ENCODE measurements around the gene RESP18.

The RESP18 gene

DNA sequence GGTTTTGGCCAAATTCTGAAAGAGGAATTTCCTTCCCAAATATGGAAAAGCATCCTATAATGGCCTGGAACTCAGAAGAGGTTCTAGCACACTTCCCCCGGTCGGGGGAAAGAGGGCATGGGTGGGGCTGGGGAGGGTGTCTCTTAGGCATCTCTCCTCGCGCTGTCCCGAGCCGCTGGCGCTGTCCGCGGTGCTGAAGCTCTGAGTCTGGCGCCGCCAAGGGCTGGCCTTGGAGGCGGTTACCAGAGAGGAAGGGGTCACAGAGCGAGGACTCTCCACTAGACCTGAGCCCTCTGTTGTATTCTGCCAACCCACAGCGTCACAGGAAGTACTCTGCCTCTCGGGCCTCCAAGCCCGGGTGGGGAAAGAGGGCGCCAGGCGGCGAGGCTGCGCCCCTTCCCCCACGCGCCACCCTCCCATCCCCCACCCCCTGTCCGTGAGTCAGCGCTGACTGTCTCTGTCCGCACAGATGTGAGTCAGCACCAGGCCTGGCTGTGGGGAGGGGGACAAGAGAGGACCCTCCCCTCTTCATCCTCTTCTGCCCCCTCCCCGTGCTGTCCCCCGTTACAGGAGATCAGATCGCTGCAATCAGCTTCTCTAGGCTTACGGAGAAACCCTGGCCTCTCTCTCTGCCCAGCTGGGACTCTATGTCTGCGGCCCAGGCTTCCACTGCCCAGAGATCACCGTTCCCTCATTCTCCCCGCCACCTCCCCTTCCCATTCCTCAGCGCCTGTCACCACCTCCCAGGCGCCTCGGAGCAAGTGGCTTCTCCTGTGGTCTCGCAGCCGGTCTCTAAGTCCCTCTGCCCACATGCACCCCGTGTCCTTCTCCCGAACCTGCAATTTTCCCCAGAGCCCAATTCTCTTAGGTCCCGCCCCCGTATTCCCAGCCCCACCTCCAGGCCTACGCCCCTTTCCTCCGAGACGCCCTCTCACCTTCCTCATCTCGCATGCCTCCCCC is 24.1 kb downstream of the RESP18 start (continued):
- TF ChIP-seq ZNF785 (tag by site-specific recombination; IDR thresholded peaks at IDR 0.05) (no peak), ZNF16 (tag by site-specific recombination; IDR thresholded peaks at IDR 0.05; ENCODE audit: low read depth) (no peak), MYNN (tag by site-specific recombination; IDR thresholded peaks at IDR 0.05; ENCODE audit: borderline replicate concordance) (no peak; the same call in 1 of the 2 replicates), ZNF37A (tag by site-specific recombination; IDR thresholded peaks at IDR 0.05) (no peak), ZNF843 (tag by site-specific recombination; IDR thresholded peaks at IDR 0.05) (no peak), ZFP3 (tag by site-specific recombination; IDR thresholded peaks at IDR 0.05; ENCODE audit: low read depth) (no peak), ZNF214 (tag by site-specific recombination; IDR thresholded peaks at IDR 0.05; ENCODE audit: borderline replicate concordance) (no peak), ZNF423 (tag by site-specific recombination; IDR thresholded peaks at IDR 0.05) (no peak), ZNF335 (tag by site-specific recombination; conservative IDR thresholded peaks at IDR 0.05) (peak; percentile 29), SP3 (tag by site-specific recombination; IDR thresholded peaks at IDR 0.05) (peak; percentile 60), ZNF768 (tag by site-specific recombination; IDR thresholded peaks at IDR 0.05) (no peak), ZNF324 (tag by site-specific recombination; IDR thresholded peaks at IDR 0.05) (0 out of 2 replicates have a peak, but pooled peaks have one; percentile 65), ZNF549 (tag by site-specific recombination; IDR thresholded peaks at IDR 0.05) (no peak), ZNF19 (tag by site-specific recombination; IDR thresholded peaks at IDR 0.05; ENCODE audit: low read depth) (no peak), ZNF747 (tag by site-specific recombination; IDR thresholded peaks at IDR 0.05) (no peak), ZXDB (tag by site-specific recombination; IDR thresholded peaks at IDR 0.05) (no peak), ZNF292 (tag by site-specific recombination; IDR thresholded peaks at IDR 0.05; ENCODE audit: borderline replicate concordance, low read depth) (no peak), ZNF394 (tag by site-specific recombination; IDR thresholded peaks at IDR 0.05; ENCODE audit: borderline replicate concordance) (peak; percentile 49; the same call in 1 of the 2 replicates), ZNF510 (tag by site-specific recombination; IDR thresholded peaks at IDR 0.05; ENCODE audit: insufficient replicate concordance) (no peak), ZNF660 (tag by site-specific recombination; IDR thresholded peaks at IDR 0.05) (no peak), ZBTB1 (tag by site-specific recombination; IDR thresholded peaks at IDR 0.05) (no peak), KLF1 (tag by site-specific recombination; IDR thresholded peaks at IDR 0.05) (peak; percentile 40; the same call in 1 of the 2 replicates), BCL11A (tag by site-specific recombination; IDR thresholded peaks at IDR 0.05; ENCODE audit: low read depth) (no peak)
- TF ChIP-seq, protein P1, sequence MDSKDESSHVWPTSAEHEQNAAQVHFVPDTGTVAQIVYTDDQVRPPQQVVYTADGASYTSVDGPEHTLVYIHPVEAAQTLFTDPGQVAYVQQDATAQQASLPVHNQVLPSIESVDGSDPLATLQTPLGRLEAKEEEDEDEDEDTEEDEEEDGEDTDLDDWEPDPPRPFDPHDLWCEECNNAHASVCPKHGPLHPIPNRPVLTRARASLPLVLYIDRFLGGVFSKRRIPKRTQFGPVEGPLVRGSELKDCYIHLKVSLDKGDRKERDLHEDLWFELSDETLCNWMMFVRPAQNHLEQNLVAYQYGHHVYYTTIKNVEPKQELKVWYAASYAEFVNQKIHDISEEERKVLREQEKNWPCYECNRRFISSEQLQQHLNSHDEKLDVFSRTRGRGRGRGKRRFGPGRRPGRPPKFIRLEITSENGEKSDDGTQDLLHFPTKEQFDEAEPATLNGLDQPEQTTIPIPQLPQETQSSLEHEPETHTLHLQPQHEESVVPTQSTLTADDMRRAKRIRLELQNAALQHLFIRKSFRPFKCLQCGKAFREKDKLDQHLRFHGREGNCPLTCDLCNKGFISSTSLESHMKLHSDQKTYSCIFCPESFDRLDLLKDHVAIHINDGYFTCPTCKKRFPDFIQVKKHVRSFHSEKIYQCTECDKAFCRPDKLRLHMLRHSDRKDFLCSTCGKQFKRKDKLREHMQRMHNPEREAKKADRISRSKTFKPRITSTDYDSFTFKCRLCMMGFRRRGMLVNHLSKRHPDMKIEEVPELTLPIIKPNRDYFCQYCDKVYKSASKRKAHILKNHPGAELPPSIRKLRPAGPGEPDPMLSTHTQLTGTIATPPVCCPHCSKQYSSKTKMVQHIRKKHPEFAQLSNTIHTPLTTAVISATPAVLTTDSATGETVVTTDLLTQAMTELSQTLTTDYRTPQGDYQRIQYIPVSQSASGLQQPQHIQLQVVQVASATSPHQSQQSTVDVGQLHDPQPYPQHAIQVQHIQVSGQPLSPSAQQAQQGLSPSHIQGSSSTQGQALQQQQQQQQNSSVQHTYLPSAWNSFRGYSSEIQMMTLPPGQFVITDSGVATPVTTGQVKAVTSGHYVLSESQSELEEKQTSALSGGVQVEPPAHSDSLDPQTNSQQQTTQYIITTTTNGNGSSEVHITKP (tag by site-specific recombination; IDR thresholded peaks at IDR 0.05): no peak
- TF ChIP-seq, protein P2, sequence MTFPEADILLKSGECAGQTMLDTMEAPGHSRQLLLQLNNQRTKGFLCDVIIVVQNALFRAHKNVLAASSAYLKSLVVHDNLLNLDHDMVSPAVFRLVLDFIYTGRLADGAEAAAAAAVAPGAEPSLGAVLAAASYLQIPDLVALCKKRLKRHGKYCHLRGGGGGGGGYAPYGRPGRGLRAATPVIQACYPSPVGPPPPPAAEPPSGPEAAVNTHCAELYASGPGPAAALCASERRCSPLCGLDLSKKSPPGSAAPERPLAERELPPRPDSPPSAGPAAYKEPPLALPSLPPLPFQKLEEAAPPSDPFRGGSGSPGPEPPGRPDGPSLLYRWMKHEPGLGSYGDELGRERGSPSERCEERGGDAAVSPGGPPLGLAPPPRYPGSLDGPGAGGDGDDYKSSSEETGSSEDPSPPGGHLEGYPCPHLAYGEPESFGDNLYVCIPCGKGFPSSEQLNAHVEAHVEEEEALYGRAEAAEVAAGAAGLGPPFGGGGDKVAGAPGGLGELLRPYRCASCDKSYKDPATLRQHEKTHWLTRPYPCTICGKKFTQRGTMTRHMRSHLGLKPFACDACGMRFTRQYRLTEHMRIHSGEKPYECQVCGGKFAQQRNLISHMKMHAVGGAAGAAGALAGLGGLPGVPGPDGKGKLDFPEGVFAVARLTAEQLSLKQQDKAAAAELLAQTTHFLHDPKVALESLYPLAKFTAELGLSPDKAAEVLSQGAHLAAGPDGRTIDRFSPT (tag by site-specific recombination; IDR thresholded peaks at IDR 0.05): 0 out of 2 replicates have a peak, but pooled peaks have one; percentile 25
- TF ChIP-seq, protein P3, sequence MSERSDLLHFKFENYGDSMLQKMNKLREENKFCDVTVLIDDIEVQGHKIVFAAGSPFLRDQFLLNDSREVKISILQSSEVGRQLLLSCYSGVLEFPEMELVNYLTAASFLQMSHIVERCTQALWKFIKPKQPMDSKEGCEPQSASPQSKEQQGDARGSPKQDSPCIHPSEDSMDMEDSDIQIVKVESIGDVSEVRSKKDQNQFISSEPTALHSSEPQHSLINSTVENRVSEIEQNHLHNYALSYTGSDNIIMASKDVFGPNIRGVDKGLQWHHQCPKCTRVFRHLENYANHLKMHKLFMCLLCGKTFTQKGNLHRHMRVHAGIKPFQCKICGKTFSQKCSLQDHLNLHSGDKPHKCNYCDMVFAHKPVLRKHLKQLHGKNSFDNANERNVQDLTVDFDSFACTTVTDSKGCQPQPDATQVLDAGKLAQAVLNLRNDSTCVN (tag by site-specific recombination; optimal IDR thresholded peaks at IDR 0.05): peak; percentile 47
- TF ChIP-seq, protein P4, sequence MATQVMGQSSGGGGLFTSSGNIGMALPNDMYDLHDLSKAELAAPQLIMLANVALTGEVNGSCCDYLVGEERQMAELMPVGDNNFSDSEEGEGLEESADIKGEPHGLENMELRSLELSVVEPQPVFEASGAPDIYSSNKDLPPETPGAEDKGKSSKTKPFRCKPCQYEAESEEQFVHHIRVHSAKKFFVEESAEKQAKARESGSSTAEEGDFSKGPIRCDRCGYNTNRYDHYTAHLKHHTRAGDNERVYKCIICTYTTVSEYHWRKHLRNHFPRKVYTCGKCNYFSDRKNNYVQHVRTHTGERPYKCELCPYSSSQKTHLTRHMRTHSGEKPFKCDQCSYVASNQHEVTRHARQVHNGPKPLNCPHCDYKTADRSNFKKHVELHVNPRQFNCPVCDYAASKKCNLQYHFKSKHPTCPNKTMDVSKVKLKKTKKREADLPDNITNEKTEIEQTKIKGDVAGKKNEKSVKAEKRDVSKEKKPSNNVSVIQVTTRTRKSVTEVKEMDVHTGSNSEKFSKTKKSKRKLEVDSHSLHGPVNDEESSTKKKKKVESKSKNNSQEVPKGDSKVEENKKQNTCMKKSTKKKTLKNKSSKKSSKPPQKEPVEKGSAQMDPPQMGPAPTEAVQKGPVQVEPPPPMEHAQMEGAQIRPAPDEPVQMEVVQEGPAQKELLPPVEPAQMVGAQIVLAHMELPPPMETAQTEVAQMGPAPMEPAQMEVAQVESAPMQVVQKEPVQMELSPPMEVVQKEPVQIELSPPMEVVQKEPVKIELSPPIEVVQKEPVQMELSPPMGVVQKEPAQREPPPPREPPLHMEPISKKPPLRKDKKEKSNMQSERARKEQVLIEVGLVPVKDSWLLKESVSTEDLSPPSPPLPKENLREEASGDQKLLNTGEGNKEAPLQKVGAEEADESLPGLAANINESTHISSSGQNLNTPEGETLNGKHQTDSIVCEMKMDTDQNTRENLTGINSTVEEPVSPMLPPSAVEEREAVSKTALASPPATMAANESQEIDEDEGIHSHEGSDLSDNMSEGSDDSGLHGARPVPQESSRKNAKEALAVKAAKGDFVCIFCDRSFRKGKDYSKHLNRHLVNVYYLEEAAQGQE (tag by site-specific recombination; IDR thresholded peaks at IDR 0.05): peak; percentile 99

Data from HEK293 (cell line).